ENCODE results near the gene PTCH1. TPM values are rescaled to one million over a fixed set of nuclear protein-coding genes. Genes with fewer than 3 reads are reported as not detected.

The PTCH1 gene
- total and polyA plus RNA-seq, 7 donors = 0.81 to 7.5 (median 3.5) TPM

DNA sequence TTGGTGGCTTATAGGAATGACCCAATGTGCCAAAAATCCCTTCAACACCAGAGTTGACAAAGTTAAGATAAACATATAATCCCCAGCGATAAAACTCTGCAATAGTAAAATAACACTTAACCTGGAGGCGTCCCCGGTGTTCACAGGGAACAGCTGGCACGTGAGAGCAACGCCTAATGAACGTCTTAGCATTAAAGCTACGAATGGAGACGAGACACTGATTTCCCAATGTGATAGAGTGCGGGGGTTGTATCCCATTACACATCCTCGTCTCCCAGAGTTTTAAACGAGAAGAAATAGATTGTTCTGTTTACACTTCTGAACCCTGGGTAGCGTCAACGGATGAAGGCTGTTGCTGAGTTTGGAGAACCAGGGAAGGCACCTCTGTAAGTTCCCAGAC is 57.6 kb downstream of the PTCH1 start:
- no peak overlapping the region for H3K4me3 ChIP-seq
- intact Hi-C loops (cut with DNase I) = no loop called here
- 82 to 87% (median 83%) methylated on average over 13 of the region's 13 CpGs for WGBS, 3 donors
- no peaks in the 10 kb centered on the region for H3K9me3 ChIP-seq
- DNase-seq (no peak), ATAC-seq (no peak)
- peaks cover 9% of the 10 kb centered on the region for H3K4me1 ChIP-seq
- TF ChIP-seq, protein P1, sequence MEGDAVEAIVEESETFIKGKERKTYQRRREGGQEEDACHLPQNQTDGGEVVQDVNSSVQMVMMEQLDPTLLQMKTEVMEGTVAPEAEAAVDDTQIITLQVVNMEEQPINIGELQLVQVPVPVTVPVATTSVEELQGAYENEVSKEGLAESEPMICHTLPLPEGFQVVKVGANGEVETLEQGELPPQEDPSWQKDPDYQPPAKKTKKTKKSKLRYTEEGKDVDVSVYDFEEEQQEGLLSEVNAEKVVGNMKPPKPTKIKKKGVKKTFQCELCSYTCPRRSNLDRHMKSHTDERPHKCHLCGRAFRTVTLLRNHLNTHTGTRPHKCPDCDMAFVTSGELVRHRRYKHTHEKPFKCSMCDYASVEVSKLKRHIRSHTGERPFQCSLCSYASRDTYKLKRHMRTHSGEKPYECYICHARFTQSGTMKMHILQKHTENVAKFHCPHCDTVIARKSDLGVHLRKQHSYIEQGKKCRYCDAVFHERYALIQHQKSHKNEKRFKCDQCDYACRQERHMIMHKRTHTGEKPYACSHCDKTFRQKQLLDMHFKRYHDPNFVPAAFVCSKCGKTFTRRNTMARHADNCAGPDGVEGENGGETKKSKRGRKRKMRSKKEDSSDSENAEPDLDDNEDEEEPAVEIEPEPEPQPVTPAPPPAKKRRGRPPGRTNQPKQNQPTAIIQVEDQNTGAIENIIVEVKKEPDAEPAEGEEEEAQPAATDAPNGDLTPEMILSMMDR (IDR thresholded peaks at IDR 0.05) = no peak
- peaks cover 0 to 79% of the 10 kb centered on the region in 2 donors for H3K36me3 ChIP-seq (ENCODE audit: insufficient read depth in 1 of 2, low read depth in 1 of 2)
- no peak overlapping the region for H3K27ac ChIP-seq
- no peaks in the 10 kb centered on the region for H3K27me3 ChIP-seq (ENCODE audit: insufficient read depth in 3 of 3, low read length in 2 of 3)

DNA sequence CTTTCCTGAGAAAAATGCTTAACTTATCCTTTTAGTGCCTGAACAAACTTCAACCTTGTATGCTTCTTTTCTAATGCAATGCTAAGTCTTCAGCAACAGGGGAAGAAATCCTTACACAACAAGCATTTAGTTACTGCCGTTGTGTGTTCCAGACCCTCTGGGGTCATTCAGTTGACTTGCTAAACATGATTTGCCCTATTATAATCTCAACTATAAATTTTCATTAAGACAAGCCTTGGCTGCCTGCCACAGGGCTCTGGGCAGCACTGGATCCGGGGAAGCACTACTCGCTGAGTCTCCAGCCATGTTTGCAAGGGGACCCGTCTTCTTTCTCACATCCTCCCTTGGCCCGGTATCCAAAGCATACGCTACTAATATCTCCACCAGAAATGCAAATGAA is 58.1 kb downstream of the PTCH1 start:
- H3K4me3 ChIP-seq = no peak overlapping the region
- TF ChIP-seq, protein P1 (IDR thresholded peaks at IDR 0.05) = no peak
- no peaks in the 10 kb centered on the region for H3K27me3 ChIP-seq (ENCODE audit: insufficient read depth in 3 of 3, low read length in 2 of 3)
- DNase-seq (no peak), ATAC-seq (no peak)
- H3K36me3 ChIP-seq (ENCODE audit: insufficient read depth in 1 of 2, low read depth in 1 of 2) = peaks cover 0 to 79% of the 10 kb centered on the region in 2 donors
- H3K27ac ChIP-seq = no peak overlapping the region
- H3K4me1 ChIP-seq = peaks cover 9% of the 10 kb centered on the region
- intact Hi-C loops (cut with DNase I) = no loop called here
- WGBS, 3 donors = 64 to 71% (median 70%) methylated on average over 6 of the region's 6 CpGs
- H3K9me3 ChIP-seq = no peaks in the 10 kb centered on the region

DNA sequence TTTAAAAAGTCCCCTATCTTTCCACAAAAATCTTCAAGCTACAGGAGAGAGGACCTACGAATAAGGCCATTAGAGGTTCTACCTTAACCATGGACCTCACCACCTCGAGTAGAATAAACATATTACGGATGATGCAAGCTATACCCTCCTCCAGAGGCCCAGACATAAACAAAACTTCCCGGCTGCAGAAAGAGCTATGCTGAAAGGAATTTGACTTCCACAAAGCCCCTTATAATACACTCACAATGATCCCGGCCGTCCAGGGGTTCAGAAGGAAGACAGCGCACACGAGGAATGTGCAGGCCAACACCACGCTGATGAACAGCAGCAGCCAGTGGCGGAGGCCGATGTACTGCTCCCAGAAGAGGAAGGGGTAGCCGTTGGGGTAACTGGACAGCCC is 59.0 kb downstream of the PTCH1 start:
- ATAC-seq (no peak), DNase-seq (no peak)
- WGBS, 3 donors = 78 to 81% (median 81%) methylated on average over 12 of the region's 12 CpGs
- Histone ChIP-seq H3K36me3 (ENCODE audit: insufficient read depth in 1 of 2, low read depth in 1 of 2) (peaks cover 0 to 85% of the 10 kb centered on the region in 2 donors), H3K27ac (no peak overlapping the region), H3K4me3 (no peak overlapping the region), H3K27me3 (ENCODE audit: insufficient read depth in 3 of 3, low read length in 2 of 3) (no peaks in the 10 kb centered on the region), H3K4me1 (peaks cover 5% of the 10 kb centered on the region), H3K9me3 (no peaks in the 10 kb centered on the region)
- intact Hi-C loops (cut with DNase I) = no loop called here
- TF ChIP-seq, protein P1 (IDR thresholded peaks at IDR 0.05) = no peak

DNA sequence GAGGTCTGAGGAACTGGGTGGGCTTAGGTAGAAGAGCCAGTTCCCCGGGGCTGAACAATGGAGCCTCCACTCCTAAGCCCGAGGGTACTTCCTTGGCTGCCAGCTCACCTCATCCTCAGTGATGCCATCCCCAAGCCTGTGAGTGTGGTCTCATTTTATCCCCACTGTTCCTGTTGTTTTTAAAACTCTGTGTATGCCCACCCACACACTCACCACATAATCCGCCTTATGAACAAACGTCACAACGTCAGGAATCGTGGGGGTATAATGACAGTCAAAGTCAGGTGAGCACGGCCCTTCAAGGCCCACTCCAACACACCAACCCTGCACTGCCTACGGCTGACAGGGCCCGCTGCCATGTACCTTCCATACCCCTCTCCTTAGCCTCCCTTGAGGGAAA is 61.1 kb downstream of the PTCH1 start:
- Histone ChIP-seq H3K4me3 (no peak overlapping the region), H3K4me1 (no peaks in the 10 kb centered on the region), H3K36me3 (ENCODE audit: insufficient read depth in 1 of 2, low read depth in 1 of 2) (peaks cover 0 to 92% of the 10 kb centered on the region in 2 donors), H3K27ac (no peak overlapping the region), H3K27me3 (ENCODE audit: insufficient read depth in 3 of 3, low read length in 2 of 3) (no peaks in the 10 kb centered on the region), H3K9me3 (no peaks in the 10 kb centered on the region)
- intact Hi-C loops (cut with DNase I) = no loop called here
- DNase-seq = no peak
- TF ChIP-seq, protein P1 (IDR thresholded peaks at IDR 0.05) = no peak
- no peak for ATAC-seq
- WGBS, 3 donors = 88 to 95% (median 92%) methylated on average over 9 of the region's 9 CpGs

DNA sequence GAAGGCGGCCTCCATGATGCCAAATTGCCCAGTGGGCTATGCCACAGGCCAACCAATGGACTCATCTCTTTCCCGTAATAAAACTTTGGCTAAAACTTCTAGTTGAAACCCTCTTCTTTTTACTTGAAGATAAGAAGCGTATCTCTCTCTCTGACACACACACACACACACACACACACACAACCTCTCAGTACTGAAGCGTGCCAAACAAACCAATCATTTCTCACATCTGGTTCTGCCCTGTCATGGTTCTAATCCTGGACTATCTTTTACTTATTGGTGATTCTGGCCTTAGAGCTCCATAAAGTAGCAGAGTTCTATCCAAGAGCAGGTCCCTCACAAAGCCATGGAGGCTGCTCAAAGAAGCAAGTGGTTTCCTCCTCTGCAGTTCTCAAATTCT is 64.6 kb downstream of the PTCH1 start:
- Histone ChIP-seq H3K27ac (no peak overlapping the region), H3K4me1 (no peaks in the 10 kb centered on the region), H3K36me3 (ENCODE audit: insufficient read depth in 1 of 2, low read depth in 1 of 2) (peaks cover 0 to 95% of the 10 kb centered on the region in 2 donors), H3K9me3 (no peaks in the 10 kb centered on the region), H3K4me3 (no peak overlapping the region), H3K27me3 (ENCODE audit: insufficient read depth in 3 of 3, low read length in 2 of 3) (no peaks in the 10 kb centered on the region)
- ATAC-seq = no peak
- TF ChIP-seq, protein P1 (IDR thresholded peaks at IDR 0.05) = no peak
- WGBS, 3 donors = 88 to 99% (median 90%) methylated on average over 4 of the region's 4 CpGs
- intact Hi-C loops (cut with DNase I) = no loop called here
- no peak for DNase-seq
